ENCODE results near the gene OPCML. TPM values are rescaled to one million over a fixed set of nuclear protein-coding genes. Genes with fewer than 3 reads are reported as not detected.

The OPCML gene
- total RNA-seq, 3 donors from 2014 or later (not counting 1 experiment from before 2014, with no cell fraction given), result not detected

GRCh38 chr11:132788816-132789325 lies 743.4 kb downstream of the OPCML start:
- Mint-ChIP-seq H3K4me1 (no peaks in the 10 kb centered on the region), H3K36me3 (no peaks in the 10 kb centered on the region), H3K27me3 (ENCODE audit: low read depth in 2 of 2) (no peaks in the 10 kb centered on the region), H3K27ac (no peak overlapping the region), H3K9me3 (peaks cover under 1% of the 10 kb centered on the region in 2 donors), H3K4me3 (no peak overlapping the region)
- Histone ChIP-seq H3K27me3 (ENCODE audit: control insufficient read depth, insufficient read depth, low read length) (no peaks in the 10 kb centered on the region), H3K9me3 (ENCODE audit: control insufficient read depth, insufficient read depth, low read length) (no peaks in the 10 kb centered on the region), H3K4me3 (ENCODE audit: low read length) (no peak overlapping the region), H3K36me3 (ENCODE audit: control insufficient read depth, insufficient read depth, low read length) (no peaks in the 10 kb centered on the region), H3K4me1 (ENCODE audit: control insufficient read depth, insufficient read depth, low read length) (no peaks in the 10 kb centered on the region), H3K27ac (ENCODE audit: low read length) (no peak overlapping the region)
- whole genome bisulfite sequencing (ENCODE audit: insufficient coverage), result 89% methylated on average over 5 of the region's 6 CpGs
- DNase-seq (no peak), ATAC-seq (no peak)
- no peak for TF ChIP-seq CTCF (IDR thresholded peaks at IDR 0.05)
- intact Hi-C loops (cut with micrococcal nuclease), result no loop called here

- no peaks in the 10 kb centered on the region for H3K27me3 ChIP-seq (ENCODE audit: control insufficient read depth, insufficient read depth, low read length)
- Mint-ChIP-seq H3K27me3 (ENCODE audit: low read depth in 2 of 2) (no peaks in the 10 kb centered on the region), H3K9me3 (no peaks in the 10 kb centered on the region), H3K4me3 (no peak overlapping the region), H3K36me3 (no peaks in the 10 kb centered on the region), H3K27ac (no peak overlapping the region), H3K4me1 (no peaks in the 10 kb centered on the region)
- no peak for DNase-seq
- TF ChIP-seq CTCF (IDR thresholded peaks at IDR 0.05), result no peak
- 46% methylated on average over 1 of the region's 4 CpGs for WGBS (ENCODE audit: insufficient coverage)
- no peaks in the 10 kb centered on the region for H3K36me3 ChIP-seq (ENCODE audit: control insufficient read depth, insufficient read depth, low read length)
- H3K9me3 ChIP-seq (ENCODE audit: control insufficient read depth, insufficient read depth, low read length), result no peaks in the 10 kb centered on the region
- intact Hi-C loops (cut with micrococcal nuclease), result no loop called here
- no peak overlapping the region for H3K4me3 ChIP-seq (ENCODE audit: low read length)
- H3K4me1 ChIP-seq (ENCODE audit: control insufficient read depth, insufficient read depth, low read length), result no peaks in the 10 kb centered on the region
- no peak for ATAC-seq
- no peak overlapping the region for H3K27ac ChIP-seq (ENCODE audit: low read length)
Measured at GRCh38 chr11:132785878-132786277, 746.4 kb downstream of the OPCML start.

GRCh38 chr11:132784441-132784840 lies 747.9 kb downstream of the OPCML start:
- Mint-ChIP-seq H3K9me3 (peaks cover 0 to 3% of the 10 kb centered on the region in 2 donors), H3K4me1 (no peaks in the 10 kb centered on the region), H3K36me3 (no peaks in the 10 kb centered on the region), H3K27ac (no peak overlapping the region), H3K27me3 (ENCODE audit: low read depth in 2 of 2) (no peaks in the 10 kb centered on the region), H3K4me3 (no peak overlapping the region)
- Histone ChIP-seq H3K4me3 (ENCODE audit: low read length) (no peak overlapping the region), H3K27me3 (ENCODE audit: control insufficient read depth, insufficient read depth, low read length) (no peaks in the 10 kb centered on the region), H3K9me3 (ENCODE audit: control insufficient read depth, insufficient read depth, low read length) (no peaks in the 10 kb centered on the region), H3K4me1 (ENCODE audit: control insufficient read depth, insufficient read depth, low read length) (no peaks in the 10 kb centered on the region), H3K27ac (ENCODE audit: low read length) (no peak overlapping the region), H3K36me3 (ENCODE audit: control insufficient read depth, insufficient read depth, low read length) (no peaks in the 10 kb centered on the region)
- no peak for DNase-seq
- TF ChIP-seq CTCF (IDR thresholded peaks at IDR 0.05), result no peak
- intact Hi-C loops (cut with micrococcal nuclease), result no loop called here
- 85% methylated on average over 4 of the region's 5 CpGs for WGBS (ENCODE audit: insufficient coverage)
- no peak for ATAC-seq

GRCh38 chr11:132782102-132782501 lies 750.2 kb downstream of the OPCML start:
- Mint-ChIP-seq H3K4me1 (no peaks in the 10 kb centered on the region), H3K4me3 (no peak overlapping the region), H3K27ac (no peak overlapping the region), H3K36me3 (no peaks in the 10 kb centered on the region), H3K9me3 (peaks cover 0 to 3% of the 10 kb centered on the region in 2 donors), H3K27me3 (ENCODE audit: low read depth in 2 of 2) (no peaks in the 10 kb centered on the region)
- no peaks in the 10 kb centered on the region for H3K36me3 ChIP-seq (ENCODE audit: control insufficient read depth, insufficient read depth, low read length)
- no peaks in the 10 kb centered on the region for H3K27me3 ChIP-seq (ENCODE audit: control insufficient read depth, insufficient read depth, low read length)
- intact Hi-C loops (cut with micrococcal nuclease), result no loop called here
- H3K4me3 ChIP-seq (ENCODE audit: low read length), result no peak overlapping the region
- no peak overlapping the region for H3K27ac ChIP-seq (ENCODE audit: low read length)
- no peaks in the 10 kb centered on the region for H3K9me3 ChIP-seq (ENCODE audit: control insufficient read depth, insufficient read depth, low read length)
- no peak for DNase-seq
- ATAC-seq, result no peak
- WGBS (ENCODE audit: insufficient coverage), result 80% methylated on average over 6 of the region's 6 CpGs
- no peaks in the 10 kb centered on the region for H3K4me1 ChIP-seq (ENCODE audit: control insufficient read depth, insufficient read depth, low read length)
- no peak for TF ChIP-seq CTCF (IDR thresholded peaks at IDR 0.05)

All from natural killer cell (primary cell).